T-helper 1 cell treated with Interleukin-12 subunit alpha and Interleukin-12 subunit beta and Interleukin-4 antibody, amounts not matched to agents 30 μg/mL and 1 μg/mL, for 36 hours (primary cell): ENCODE data around the gene TUBB3.
"Not testable (repeated sequence)": the region's sequence is repeated elsewhere in the genome, so short reads cannot be mapped to it uniquely, and the experiment has no call there.

Source experiments
- H3K27ac Mint-ChIP-seq: one replicate; pipeline ENCODE4 v1.8.0; 2021; ENCODE audit warnings: mild to moderate bottlenecking, mixed read lengths
- H3K27me3 Mint-ChIP-seq: one replicate; pipeline ENCODE4 v1.8.0; 2021; ENCODE audit warnings: low read depth, mixed read lengths
- H3K36me3 Mint-ChIP-seq: one replicate; pipeline ENCODE4 v1.8.0; 2021; ENCODE audit warnings: low read depth, mixed read lengths
- H3K4me1 Mint-ChIP-seq: one replicate; pipeline ENCODE4 v1.8.0; 2021; ENCODE audit warnings: low read depth, mixed read lengths
- H3K4me3 Mint-ChIP-seq: one replicate; pipeline ENCODE4 v1.8.0; 2021; ENCODE audit warnings: mild to moderate bottlenecking, moderate library complexity, mixed read lengths
- H3K9me3 Mint-ChIP-seq: one replicate; pipeline ENCODE4 v1.8.0; 2021; ENCODE audit warnings: mixed read lengths

TUBB3 gene

GRCh38 chr16:89919535-89920406 is 3.4 kb upstream of the TUBB3 start:
- Mint-ChIP-seq H3K4me3 (peak overlapping the region; percentile 2), H3K36me3 (peaks cover 3% of the 10 kb centered on the region), H3K27me3 (peaks cover 17% of the 10 kb centered on the region), H3K27ac (peak overlapping the region; percentile 2), H3K4me1 (peaks cover 30% of the 10 kb centered on the region), H3K9me3 (no peaks in the 10 kb centered on the region)

GRCh38 chr16:89920723-89921122 is 2.4 kb upstream of the TUBB3 start:
- H3K9me3 Mint-ChIP-seq: no peaks in the 10 kb centered on the region
- no peak overlapping the region for H3K4me3 Mint-ChIP-seq
- H3K27me3 Mint-ChIP-seq: peaks cover 24% of the 10 kb centered on the region
- H3K36me3 Mint-ChIP-seq: no peaks in the 10 kb centered on the region
- H3K27ac Mint-ChIP-seq: no peak overlapping the region
- H3K4me1 Mint-ChIP-seq: peaks cover 32% of the 10 kb centered on the region

- H3K27ac Mint-ChIP-seq: no peak overlapping the region
- H3K4me1 Mint-ChIP-seq: peaks cover 32% of the 10 kb centered on the region
- H3K36me3 Mint-ChIP-seq: no peaks in the 10 kb centered on the region
- peaks cover 24% of the 10 kb centered on the region for H3K27me3 Mint-ChIP-seq
- H3K4me3 Mint-ChIP-seq: peak overlapping the region; percentile 76
- no peaks in the 10 kb centered on the region for H3K9me3 Mint-ChIP-seq
Observed at GRCh38 chr16:89921131-89921701, 1.9 kb upstream of the TUBB3 start.

GRCh38 chr16:89921702-89922476 is 1.3 kb upstream of the TUBB3 start:
- H3K27ac Mint-ChIP-seq: peak overlapping the region; percentile 72
- H3K4me1 Mint-ChIP-seq: peaks cover 32% of the 10 kb centered on the region
- H3K4me3 Mint-ChIP-seq: peak overlapping the region; percentile 76
- no peaks in the 10 kb centered on the region for H3K9me3 Mint-ChIP-seq
- no peaks in the 10 kb centered on the region for H3K36me3 Mint-ChIP-seq
- H3K27me3 Mint-ChIP-seq: peaks cover 24% of the 10 kb centered on the region

GRCh38 chr16:89922477-89922883 is 662 bp upstream of the TUBB3 start:
- H3K36me3 Mint-ChIP-seq: no peaks in the 10 kb centered on the region
- H3K4me3 Mint-ChIP-seq: peak overlapping the region; percentile 76
- H3K9me3 Mint-ChIP-seq: no peaks in the 10 kb centered on the region
- H3K27me3 Mint-ChIP-seq: peaks cover 24% of the 10 kb centered on the region
- H3K27ac Mint-ChIP-seq: peak overlapping the region; percentile 72
- H3K4me1 Mint-ChIP-seq: peaks cover 32% of the 10 kb centered on the region

- Mint-ChIP-seq H3K4me3 (no peak overlapping the region), H3K27me3 (peaks cover 24% of the 10 kb centered on the region), H3K4me1 (peaks cover 23% of the 10 kb centered on the region)
Observed at GRCh38 chr16:89923640-89924296, 626 bp downstream of the TUBB3 start.

GRCh38 chr16:89924297-89924924 is 1.3 kb downstream of the TUBB3 start:
- Mint-ChIP-seq H3K27me3 (peaks cover 24% of the 10 kb centered on the region), H3K9me3 (no peaks in the 10 kb centered on the region), H3K27ac (no peak overlapping the region), H3K4me3 (peak overlapping the region; percentile 17), H3K36me3 (no peaks in the 10 kb centered on the region), H3K4me1 (peaks cover 22% of the 10 kb centered on the region)

More at GRCh38 chr16:89923640-89924296, 626 bp downstream of the TUBB3 start:
- no peaks in the 10 kb centered on the region for H3K9me3 Mint-ChIP-seq
- no peaks in the 10 kb centered on the region for H3K36me3 Mint-ChIP-seq
- H3K27ac Mint-ChIP-seq: no peak overlapping the region

- Mint-ChIP-seq H3K4me3 (peak overlapping the region; percentile 31), H3K27ac (no peak overlapping the region), H3K36me3 (no peaks in the 10 kb centered on the region), H3K27me3 (peaks cover 21% of the 10 kb centered on the region), H3K4me1 (peaks cover 19% of the 10 kb centered on the region), H3K9me3 (no peaks in the 10 kb centered on the region)
Observed at GRCh38 chr16:89924925-89925307, 1.8 kb downstream of the TUBB3 start.

- no peak overlapping the region for H3K27ac Mint-ChIP-seq
- H3K36me3 Mint-ChIP-seq: no peaks in the 10 kb centered on the region
- H3K27me3 Mint-ChIP-seq: peaks cover 18% of the 10 kb centered on the region
- H3K4me1 Mint-ChIP-seq: peaks cover 16% of the 10 kb centered on the region
- H3K4me3 Mint-ChIP-seq: peak overlapping the region; percentile 51
- H3K9me3 Mint-ChIP-seq: no peaks in the 10 kb centered on the region
Observed at GRCh38 chr16:89925596-89926079, 2.5 kb downstream of the TUBB3 start.

GRCh38 chr16:89931305-89931896 is 8.3 kb downstream of the TUBB3 start:
- no peaks in the 10 kb centered on the region for H3K36me3 Mint-ChIP-seq

GRCh38 chr16:89931964-89932363 is 8.8 kb downstream of the TUBB3 start:
- Mint-ChIP-seq H3K27me3 (no peaks in the 10 kb centered on the region), H3K4me1 (no peaks in the 10 kb centered on the region), H3K36me3 (no peaks in the 10 kb centered on the region)

More at GRCh38 chr16:89931305-89931896, 8.3 kb downstream of the TUBB3 start:
- Mint-ChIP-seq H3K4me1 (no peaks in the 10 kb centered on the region), H3K4me3 (no peak overlapping the region), H3K9me3 (no peaks in the 10 kb centered on the region), H3K27ac (no peak overlapping the region), H3K27me3 (no peaks in the 10 kb centered on the region)

GRCh38 chr16:89934019-89934418 is 10.9 kb downstream of the TUBB3 start:
- not testable (repeated sequence) for H3K27ac Mint-ChIP-seq, H3K4me3 Mint-ChIP-seq, H3K9me3 Mint-ChIP-seq, H3K36me3 Mint-ChIP-seq, H3K4me1 Mint-ChIP-seq, H3K27me3 Mint-ChIP-seq

More at GRCh38 chr16:89931964-89932363, 8.8 kb downstream of the TUBB3 start:
- H3K9me3 Mint-ChIP-seq: no peaks in the 10 kb centered on the region
- no peak overlapping the region for H3K4me3 Mint-ChIP-seq
- no peak overlapping the region for H3K27ac Mint-ChIP-seq
